Measurements from ENCODE around the gene LHX1. TPM values are rescaled to one million over a fixed set of nuclear protein-coding genes. Genes with fewer than 3 reads are reported as not detected.

LHX1 gene
- total RNA-seq, 2 experiments from 2014 or later = not detected

DNA sequence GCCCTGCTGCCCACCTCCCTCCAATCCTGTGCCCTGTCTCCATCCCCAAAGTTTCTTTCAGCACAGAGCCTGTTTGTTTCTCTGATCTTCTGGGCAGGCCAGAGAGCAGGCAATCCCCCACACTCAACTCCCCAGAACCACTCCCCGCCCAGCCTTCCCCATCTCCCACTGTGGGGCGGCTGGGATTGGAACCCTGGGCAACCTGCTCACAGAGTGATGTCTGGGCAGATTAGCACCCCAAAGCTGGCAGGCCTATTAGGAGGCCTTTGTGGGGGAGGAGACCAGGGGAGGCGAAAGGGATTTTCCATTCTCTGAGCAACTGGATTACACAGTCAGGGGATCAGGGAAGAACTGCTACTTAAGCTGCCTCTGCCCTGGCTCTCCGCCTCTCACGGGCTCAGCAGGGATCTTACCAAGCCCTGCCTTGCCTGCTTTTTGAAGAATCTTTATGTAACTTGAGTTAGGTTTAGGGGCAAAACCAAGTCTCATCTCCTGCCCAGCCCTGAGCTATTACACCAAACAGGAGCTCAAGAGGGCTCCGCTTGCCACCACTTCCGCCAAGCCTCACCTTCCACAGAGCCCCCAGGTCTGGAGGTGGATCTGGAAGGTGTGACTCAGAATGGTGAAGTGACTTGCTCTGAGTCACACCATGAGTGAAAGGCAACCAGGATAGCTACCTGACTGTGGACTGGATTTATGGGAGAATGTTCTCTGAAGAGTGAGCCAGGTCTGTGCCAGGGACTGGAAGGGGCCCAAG, 16.0 kb upstream of the LHX1 start:
- no peak overlapping the region for H3K4me3 ChIP-seq (ENCODE audit: low read depth, low read length, poor library complexity, severe bottlenecking)
- no peak overlapping the region for H3K27ac ChIP-seq (ENCODE audit: low read depth, low read length, poor library complexity, severe bottlenecking)
- H2AFZ ChIP-seq (ENCODE audit: low read length) = no peak overlapping the region
- H3K4me1 ChIP-seq (ENCODE audit: insufficient read depth, low read length, poor library complexity, severe bottlenecking) = no peaks in the 10 kb centered on the region
- H3K79me2 ChIP-seq (ENCODE audit: insufficient read depth, low read depth, low read length) = no peaks in the 10 kb centered on the region
- no peak overlapping the region for H3K4me2 ChIP-seq (ENCODE audit: low read length)
- H4K20me1 ChIP-seq (ENCODE audit: insufficient read depth, low read length) = no peaks in the 10 kb centered on the region
- intact Hi-C loops (cut with micrococcal nuclease; ENCODE audit: unreplicated experiment) = no loop called here
- H3K9me2 ChIP-seq (ENCODE audit: insufficient read depth, low read length) = no peaks in the 10 kb centered on the region
- no peaks in the 10 kb centered on the region for H3K36me3 ChIP-seq (ENCODE audit: insufficient read depth, low read length)
- POLR2A ChIA-PET = interaction anchor here (0.9 kb wide), 1 partner anchor 13 kb away, joined by 5 read pairs; no protein-coding TSS in a partner anchor
- CTCF ChIA-PET (ENCODE audit: unreplicated experiment) = no interaction called here
- DNase-seq (ENCODE audit: low spot score) = no peak
- H3K9me3 ChIP-seq (ENCODE audit: low read length) = no peaks in the 10 kb centered on the region
- BruUV-seq (replicated peaks) = no TSS peak
- TF ChIP-seq EZH2phosphoT487 (IDR thresholded peaks at IDR 0.05; ENCODE audit: borderline replicate concordance, low read depth, low read length) = no peak
- TF ChIP-seq, protein P1, sequence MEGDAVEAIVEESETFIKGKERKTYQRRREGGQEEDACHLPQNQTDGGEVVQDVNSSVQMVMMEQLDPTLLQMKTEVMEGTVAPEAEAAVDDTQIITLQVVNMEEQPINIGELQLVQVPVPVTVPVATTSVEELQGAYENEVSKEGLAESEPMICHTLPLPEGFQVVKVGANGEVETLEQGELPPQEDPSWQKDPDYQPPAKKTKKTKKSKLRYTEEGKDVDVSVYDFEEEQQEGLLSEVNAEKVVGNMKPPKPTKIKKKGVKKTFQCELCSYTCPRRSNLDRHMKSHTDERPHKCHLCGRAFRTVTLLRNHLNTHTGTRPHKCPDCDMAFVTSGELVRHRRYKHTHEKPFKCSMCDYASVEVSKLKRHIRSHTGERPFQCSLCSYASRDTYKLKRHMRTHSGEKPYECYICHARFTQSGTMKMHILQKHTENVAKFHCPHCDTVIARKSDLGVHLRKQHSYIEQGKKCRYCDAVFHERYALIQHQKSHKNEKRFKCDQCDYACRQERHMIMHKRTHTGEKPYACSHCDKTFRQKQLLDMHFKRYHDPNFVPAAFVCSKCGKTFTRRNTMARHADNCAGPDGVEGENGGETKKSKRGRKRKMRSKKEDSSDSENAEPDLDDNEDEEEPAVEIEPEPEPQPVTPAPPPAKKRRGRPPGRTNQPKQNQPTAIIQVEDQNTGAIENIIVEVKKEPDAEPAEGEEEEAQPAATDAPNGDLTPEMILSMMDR (conservative IDR thresholded peaks at IDR 0.05; ENCODE audit: low read length) = no peak

DNA sequence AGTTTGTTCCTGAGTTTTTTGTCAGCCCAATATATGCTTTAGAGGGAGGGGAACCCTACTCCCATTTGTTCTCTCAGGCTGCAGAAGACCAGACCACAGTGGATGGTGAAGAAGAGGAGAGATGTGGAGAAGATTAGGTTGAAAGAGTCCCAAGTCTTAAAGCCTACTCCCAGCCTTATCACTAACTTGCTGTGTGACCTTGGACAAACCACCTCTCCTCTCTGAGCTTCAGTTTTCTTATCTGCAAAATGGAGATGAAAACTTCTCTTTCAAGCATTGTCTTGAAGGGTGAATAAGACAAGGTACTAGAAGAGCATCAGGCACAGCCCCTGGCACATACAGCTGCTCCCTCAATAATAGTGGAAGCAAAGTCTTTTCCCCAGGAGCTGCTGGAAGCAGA, 15.1 kb upstream of the LHX1 start:
- BruUV-seq (replicated peaks) = no TSS peak
- CTCF ChIA-PET (ENCODE audit: unreplicated experiment) = interaction anchor here (0.6 kb wide), 1 partner anchor 342 kb away, joined by 3 read pairs; no protein-coding TSS in a partner anchor
- TF ChIP-seq, protein P1 (conservative IDR thresholded peaks at IDR 0.05; ENCODE audit: low read length) = no peak
- TF ChIP-seq EZH2phosphoT487 (IDR thresholded peaks at IDR 0.05; ENCODE audit: borderline replicate concordance, low read depth, low read length) = no peak
- Histone ChIP-seq H3K4me3 (ENCODE audit: low read depth, low read length, poor library complexity, severe bottlenecking) (no peak overlapping the region), H3K9me2 (ENCODE audit: insufficient read depth, low read length) (no peaks in the 10 kb centered on the region), H3K9me3 (ENCODE audit: low read length) (no peaks in the 10 kb centered on the region), H3K79me2 (ENCODE audit: insufficient read depth, low read depth, low read length) (no peaks in the 10 kb centered on the region), H3K36me3 (ENCODE audit: insufficient read depth, low read length) (no peaks in the 10 kb centered on the region), H3K4me1 (ENCODE audit: insufficient read depth, low read length, poor library complexity, severe bottlenecking) (no peaks in the 10 kb centered on the region), H3K4me2 (ENCODE audit: low read length) (no peak overlapping the region), H3K27ac (ENCODE audit: low read depth, low read length, poor library complexity, severe bottlenecking) (no peak overlapping the region), H2AFZ (ENCODE audit: low read length) (no peak overlapping the region), H4K20me1 (ENCODE audit: insufficient read depth, low read length) (no peaks in the 10 kb centered on the region)
- POLR2A ChIA-PET = interaction anchor here (0.7 kb wide), 1 partner anchor 27 kb away, joined by 3 read pairs; the partner anchor contains the start of gene AATF
- intact Hi-C loops (cut with micrococcal nuclease; ENCODE audit: unreplicated experiment) = no loop called here
- DNase-seq (ENCODE audit: low spot score) = no peak

DNA sequence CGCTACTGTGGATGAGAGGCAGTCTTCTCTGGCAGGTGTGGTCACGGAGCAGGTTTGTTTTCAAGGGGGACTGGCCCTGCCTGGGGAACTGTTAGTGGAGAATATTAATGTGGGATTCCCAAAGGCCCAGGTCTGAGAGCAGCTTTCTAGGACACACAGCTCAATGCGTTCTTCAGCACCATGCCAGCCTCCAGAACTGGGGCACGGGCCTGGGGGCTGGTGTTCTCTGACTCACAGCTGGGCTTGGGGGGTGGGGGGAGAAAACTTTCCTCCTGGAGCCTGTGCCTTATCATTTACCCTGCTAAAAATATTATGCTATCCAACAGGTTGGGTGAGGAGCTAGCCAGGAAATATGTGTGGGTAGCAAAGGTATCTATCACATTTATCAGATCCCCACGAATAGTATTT, 13.5 kb upstream of the LHX1 start:
- H3K9me3 ChIP-seq (ENCODE audit: low read length) = no peaks in the 10 kb centered on the region
- peaks cover 14% of the 10 kb centered on the region for H3K4me1 ChIP-seq (ENCODE audit: insufficient read depth, low read length, poor library complexity, severe bottlenecking)
- DNase-seq (ENCODE audit: low spot score) = no peak
- intact Hi-C loops (cut with micrococcal nuclease; ENCODE audit: unreplicated experiment) = no loop called here
- H3K4me3 ChIP-seq (ENCODE audit: low read depth, low read length, poor library complexity, severe bottlenecking) = no peak overlapping the region
- POLR2A ChIA-PET = interaction anchor here (0.5 to 1.0 kb wide), 3 partner anchors 9 to 19 kb away, joined by 3 to 5 read pairs (median 3); no protein-coding TSS in a partner anchor
- no peak overlapping the region for H3K4me2 ChIP-seq (ENCODE audit: low read length)
- no peak for TF ChIP-seq EZH2phosphoT487 (IDR thresholded peaks at IDR 0.05; ENCODE audit: borderline replicate concordance, low read depth, low read length)
- TF ChIP-seq, protein P1 (conservative IDR thresholded peaks at IDR 0.05; ENCODE audit: low read length) = no peak
- CTCF ChIA-PET (ENCODE audit: unreplicated experiment) = no interaction called here
- H2AFZ ChIP-seq (ENCODE audit: low read length) = no peak overlapping the region
- H3K79me2 ChIP-seq (ENCODE audit: insufficient read depth, low read depth, low read length) = no peaks in the 10 kb centered on the region
- no peaks in the 10 kb centered on the region for H3K36me3 ChIP-seq (ENCODE audit: insufficient read depth, low read length)
- no TSS peak for BruUV-seq (replicated peaks)
- H3K27ac ChIP-seq (ENCODE audit: low read depth, low read length, poor library complexity, severe bottlenecking) = no peak overlapping the region
- H3K9me2 ChIP-seq (ENCODE audit: insufficient read depth, low read length) = no peaks in the 10 kb centered on the region
- no peaks in the 10 kb centered on the region for H4K20me1 ChIP-seq (ENCODE audit: insufficient read depth, low read length)

Data from OCI-LY7 (cell line).